GM19324 (cell line): ENCODE data around the gene LAS1L.
"Not testable (repeated sequence)": the region's sequence is repeated elsewhere in the genome, so short reads cannot be mapped to it uniquely, and the experiment has no call there.

Experiments
- ATAC-seq: cut with Tn5 transposase; IDR thresholded peaks from one replicate; pipeline ENCODE4 v1.9.1; 2021; ENCODE audit warnings: mild to moderate bottlenecking, moderate library complexity; ENCODE audit not compliant: unreplicated experiment, low FRiP score

Gene LAS1L

DNA sequence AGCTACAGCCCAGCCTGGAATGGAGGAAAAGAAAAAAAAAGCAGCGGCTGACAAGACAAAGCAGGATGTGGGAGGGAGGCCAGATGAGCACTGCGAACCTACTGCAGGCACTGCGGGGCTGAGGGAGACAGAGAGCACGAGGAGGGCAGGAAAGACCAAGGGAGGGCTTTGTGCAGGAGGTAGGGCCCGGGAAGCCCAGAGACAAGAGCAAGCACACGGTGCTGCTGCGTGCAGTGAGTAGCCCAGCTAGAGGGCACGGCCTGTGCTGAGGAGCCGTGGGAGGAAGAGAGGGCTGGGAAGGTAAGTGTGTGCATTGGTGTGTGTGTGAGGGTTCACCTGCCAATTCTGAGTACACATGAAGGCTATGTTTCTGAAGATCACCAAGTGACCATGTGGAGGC lies 15.6 kb downstream of the LAS1L start:
- ATAC-seq: not testable (repeated sequence)

- no peak for ATAC-seq
These were observed 16.7 kb downstream of the LAS1L start for GRCh38 chrX:65517923-65518322.

- ATAC-seq: no peak
These were observed 17.8 kb downstream of the LAS1L start for GRCh38 chrX:65516756-65517155.

GRCh38 chrX:65513610-65514009 lies 21.0 kb downstream of the LAS1L start:
- no peak for ATAC-seq

DNA sequence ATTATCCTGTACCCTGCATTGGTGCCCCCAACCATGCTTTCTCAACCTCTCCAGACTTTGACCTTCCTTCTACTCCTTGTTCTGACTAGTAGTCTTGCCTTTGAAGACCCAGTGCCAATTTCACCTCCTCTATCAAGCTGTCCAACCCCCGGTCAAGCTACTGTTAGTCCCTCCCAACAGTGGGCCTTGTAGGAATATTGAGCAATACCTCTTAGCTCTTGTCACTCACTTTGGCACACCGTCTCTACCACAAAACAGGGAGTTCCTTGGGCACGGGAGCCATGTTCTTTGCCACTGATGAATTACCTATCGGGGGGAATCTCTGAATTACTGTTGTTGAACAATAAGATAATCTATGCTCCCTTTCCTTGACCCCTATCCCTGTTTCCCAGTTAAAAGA lies 25.2 kb downstream of the LAS1L start:
- no peak for ATAC-seq

GRCh38 chrX:65508851-65509250 lies 25.7 kb downstream of the LAS1L start:
- ATAC-seq: no peak

DNA sequence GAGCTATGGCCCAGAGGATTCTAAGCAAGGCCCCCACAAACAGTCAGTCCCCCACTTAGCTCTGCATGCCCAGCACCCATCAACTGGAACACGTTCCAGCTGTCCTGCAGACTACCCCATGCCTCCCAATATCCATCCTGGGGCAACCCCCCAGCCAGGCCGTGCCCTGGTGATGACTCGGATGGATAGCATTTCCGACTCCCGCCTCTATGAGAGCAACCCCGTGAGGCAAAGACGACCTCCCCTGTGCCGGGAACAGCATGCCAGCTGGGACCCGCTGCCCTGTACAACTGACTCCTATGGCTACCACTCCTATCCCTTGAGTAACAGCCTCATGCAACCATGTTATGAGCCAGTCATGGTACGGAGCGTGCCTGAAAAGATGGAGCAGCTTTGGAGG lies 32.0 kb downstream of the LAS1L start:
- ATAC-seq: no peak

DNA sequence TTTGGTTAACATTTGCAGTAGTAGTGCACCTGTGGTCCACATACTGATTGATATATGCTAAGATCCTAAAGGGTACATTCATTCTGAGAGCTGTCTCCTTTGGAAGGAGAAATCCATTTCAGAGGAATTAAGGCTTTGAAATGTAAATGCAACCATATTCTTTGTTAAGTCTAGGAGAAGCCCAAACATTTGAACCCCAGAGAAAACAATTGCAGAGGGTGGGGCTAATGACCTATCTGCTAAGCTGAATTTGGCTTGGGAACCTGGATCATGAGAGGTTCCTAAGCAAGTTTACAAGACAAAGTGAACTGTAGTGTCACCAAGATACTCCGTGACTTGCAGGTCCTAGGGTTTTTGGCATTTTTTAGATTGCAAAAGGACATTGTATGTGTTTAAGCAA lies 41.2 kb downstream of the LAS1L start:
- no peak for ATAC-seq

GRCh38 chrX:65491620-65492019 lies 43.0 kb downstream of the LAS1L start:
- no peak for ATAC-seq

DNA sequence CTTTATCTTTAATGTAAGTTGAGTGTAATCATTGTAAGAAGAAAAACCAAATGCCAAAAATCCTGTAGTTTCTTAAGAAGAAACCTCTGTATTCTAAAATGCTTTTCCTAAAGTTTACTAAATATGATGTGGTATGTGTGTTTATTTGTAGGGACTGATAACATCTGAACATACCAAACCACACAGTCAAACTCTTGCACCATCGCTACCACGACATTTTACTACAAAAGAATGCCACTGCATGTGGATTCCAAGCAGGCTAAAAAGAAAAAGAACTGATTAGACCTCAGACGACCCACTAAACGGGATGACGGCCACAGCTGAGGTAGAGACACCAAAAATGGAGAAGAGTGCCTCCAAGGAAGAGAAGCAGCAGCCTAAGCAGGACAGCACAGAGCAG lies 46.1 kb downstream of the LAS1L start:
- no peak for ATAC-seq

DNA sequence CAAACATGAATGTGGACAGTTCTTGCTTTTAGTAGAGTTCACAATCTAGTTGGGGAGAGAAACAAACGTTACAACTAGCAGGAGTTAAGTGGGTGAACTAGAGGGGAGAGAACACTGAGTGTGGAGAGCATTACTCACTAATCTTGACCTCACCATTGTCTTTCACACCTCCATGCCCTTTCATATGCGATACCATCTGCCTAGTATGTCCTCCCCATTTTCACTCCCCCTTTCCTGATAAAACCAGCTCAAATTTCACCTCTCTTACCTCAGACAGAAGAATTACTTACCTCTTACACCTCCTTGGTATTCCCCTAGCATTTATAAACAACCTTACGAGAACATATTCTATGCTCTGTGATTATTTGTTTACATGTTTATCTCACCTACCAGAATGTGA lies 53.6 kb downstream of the LAS1L start:
- ATAC-seq: no peak

GRCh38 chrX:65479102-65479501 lies 55.5 kb downstream of the LAS1L start:
- not testable (repeated sequence) for ATAC-seq

DNA sequence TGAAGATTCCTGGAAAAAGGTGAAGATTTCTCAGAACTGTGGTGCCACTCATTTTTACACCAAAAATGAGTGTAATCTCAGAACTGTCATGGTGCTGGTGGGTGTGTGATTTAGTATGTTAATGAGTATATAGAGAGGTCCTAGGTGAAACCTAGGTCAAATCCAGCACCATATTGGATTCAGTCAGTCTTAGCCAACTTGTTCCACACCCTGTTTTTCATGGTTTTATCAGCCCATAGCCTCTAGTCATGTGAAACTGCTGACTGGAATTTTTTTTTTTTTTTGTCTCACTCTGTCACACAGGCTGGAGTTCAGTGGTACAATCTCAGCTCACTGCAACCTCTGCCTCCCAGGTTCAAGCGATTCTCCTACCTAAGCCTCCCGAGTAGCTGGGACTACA lies 58.0 kb downstream of the LAS1L start:
- no peak for ATAC-seq

GRCh38 chrX:65463550-65463949 lies 71.0 kb downstream of the LAS1L start:
- no peak for ATAC-seq
